GM23248 (cell line): ENCODE data around the gene UBR3.

Experiments
- EZH2 ChIP-seq: fragments of 200-600 bp; sonication (generic); IDR thresholded peaks from 2 replicates; pipeline ENCODE4 v1.6.1; 2018; ENCODE audit warnings: antibody characterized with exemption, mild to moderate bottlenecking; ENCODE audit not compliant: insufficient read depth, poor library complexity, severe bottlenecking
- EZH2phosphoT487 ChIP-seq: fragments of 200-600 bp; sonication (generic); IDR thresholded peaks from 2 replicates; pipeline ENCODE4 v1.6.1; 2018; ENCODE audit warnings: antibody characterized with exemption, moderate library complexity, mild to moderate bottlenecking, low read depth; ENCODE audit not compliant: insufficient read depth

GRCh38 chr2:169999054-169999453, 171.8 kb downstream of the UBR3 start:
- TF ChIP-seq EZH2phosphoT487 (no peak), EZH2 (no peak)
